ENCODE measurements around the gene PLEKHA7.
A peak's percentile ranks its signal among the peaks of the same experiment; 100 is the strongest.
"Not testable (repeated sequence)": the region's sequence is repeated elsewhere in the genome, so short reads cannot be mapped to it uniquely, and the experiment has no call there.

The PLEKHA7 gene

GRCh38 chr11:16942342-16942741 lies 71.9 kb downstream of the PLEKHA7 start:
- no peak for DNase-seq (ENCODE audit: low spot score)

- DNase-seq (ENCODE audit: low spot score): no peak
These were observed 72.3 kb downstream of the PLEKHA7 start for GRCh38 chr11:16941935-16942334.

- no peak for DNase-seq (ENCODE audit: low spot score)
These were observed 76.2 kb downstream of the PLEKHA7 start for GRCh38 chr11:16938061-16938460.

DNA sequence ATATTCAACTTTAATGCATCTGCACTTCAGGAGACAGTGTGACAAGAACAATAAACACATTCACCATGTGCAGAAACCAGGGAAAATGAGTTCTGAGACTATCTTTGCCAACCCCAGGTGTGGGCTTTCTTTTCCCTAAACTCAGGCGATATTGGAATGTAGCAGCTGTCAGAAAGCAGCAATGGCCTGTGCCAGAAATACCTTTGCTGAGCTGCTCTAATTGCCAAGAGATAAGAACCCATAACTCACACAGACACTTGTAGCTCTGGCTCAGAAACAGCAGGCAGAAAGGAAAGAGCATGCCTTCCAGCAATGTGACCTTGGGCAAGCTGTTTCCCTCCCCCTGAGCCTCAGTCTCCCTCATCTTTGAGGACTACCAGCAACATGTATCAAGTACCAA lies 77.6 kb downstream of the PLEKHA7 start:
- no peak for DNase-seq (ENCODE audit: low spot score)

DNA sequence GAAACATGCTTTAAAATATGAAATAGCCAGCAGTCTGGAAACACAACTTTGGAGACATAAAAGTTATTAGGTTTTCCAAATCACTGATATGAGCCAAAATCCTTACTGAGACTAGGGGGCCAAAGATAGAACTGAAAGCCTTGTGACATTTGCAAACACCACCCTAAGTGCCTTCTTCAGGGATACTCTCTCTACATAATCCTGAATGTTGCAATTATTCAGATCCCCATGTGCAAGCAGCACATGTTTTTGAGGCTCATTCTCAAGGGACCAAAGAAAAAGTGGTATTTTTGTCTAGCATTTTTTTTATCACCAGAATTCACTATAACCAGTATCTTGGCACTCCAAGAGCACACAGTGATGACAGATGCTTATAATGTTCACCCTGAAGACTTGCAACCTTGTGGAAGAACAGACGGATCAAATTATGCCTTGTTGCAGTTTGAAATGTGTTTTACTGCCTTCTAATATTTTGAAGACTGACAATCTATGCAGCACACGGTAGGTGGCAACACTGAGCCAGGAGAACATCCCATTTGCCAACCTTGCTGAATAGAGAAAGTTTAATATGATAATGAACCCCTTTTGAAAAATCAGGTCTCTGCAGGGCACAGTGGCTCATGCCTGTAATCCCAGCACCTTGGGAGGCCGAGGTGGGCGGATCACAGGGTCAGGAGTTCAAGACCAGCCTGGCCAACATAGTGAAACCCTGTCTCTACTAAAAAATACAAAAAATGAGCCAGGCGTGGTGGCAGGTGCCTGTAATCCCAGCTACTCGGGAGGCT lies 78.5 kb downstream of the PLEKHA7 start:
- DNase-seq (ENCODE audit: low spot score): peak; percentile 53

DNA sequence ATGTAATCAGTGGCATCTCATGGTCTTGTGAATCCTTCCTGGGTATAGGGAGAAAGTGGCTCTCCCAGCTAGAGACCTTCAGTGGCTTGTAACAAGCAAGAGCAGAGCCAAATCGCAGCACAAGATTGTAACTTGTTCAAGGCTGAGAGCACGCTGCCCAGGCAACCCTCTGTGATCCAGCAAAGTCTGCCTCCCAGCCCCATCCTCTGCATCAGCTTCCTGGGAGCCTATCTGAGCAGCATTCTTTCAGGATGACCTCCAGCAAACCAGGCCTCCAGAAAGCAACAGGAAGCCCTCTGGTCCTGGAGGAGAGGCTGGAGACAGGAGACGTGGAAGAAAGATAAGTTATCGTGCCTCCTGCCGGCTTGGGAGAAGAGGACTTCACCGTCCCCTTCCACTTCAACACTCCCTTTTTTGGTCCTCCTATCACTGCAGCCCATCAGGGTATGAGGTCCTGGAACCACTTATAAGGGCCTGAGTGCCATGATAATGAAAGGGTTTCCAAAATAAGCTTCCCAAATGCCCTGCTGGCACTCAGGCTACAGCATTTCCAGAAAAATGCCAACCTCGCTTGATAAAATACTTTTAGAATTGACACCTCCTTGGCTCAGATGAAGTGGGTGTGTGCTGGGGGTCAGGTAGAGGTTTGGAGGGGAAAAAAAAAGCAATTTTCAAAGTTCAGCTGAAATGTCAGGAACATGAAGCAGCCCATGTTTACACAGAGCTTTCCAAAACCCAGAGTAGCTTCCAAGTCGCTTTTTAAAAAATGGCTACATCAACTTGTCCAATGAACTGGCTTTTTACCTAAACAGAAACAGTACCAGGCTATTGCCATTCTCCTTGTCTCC lies 80.2 kb downstream of the PLEKHA7 start:
- DNase-seq (ENCODE audit: low spot score): no peak

DNA sequence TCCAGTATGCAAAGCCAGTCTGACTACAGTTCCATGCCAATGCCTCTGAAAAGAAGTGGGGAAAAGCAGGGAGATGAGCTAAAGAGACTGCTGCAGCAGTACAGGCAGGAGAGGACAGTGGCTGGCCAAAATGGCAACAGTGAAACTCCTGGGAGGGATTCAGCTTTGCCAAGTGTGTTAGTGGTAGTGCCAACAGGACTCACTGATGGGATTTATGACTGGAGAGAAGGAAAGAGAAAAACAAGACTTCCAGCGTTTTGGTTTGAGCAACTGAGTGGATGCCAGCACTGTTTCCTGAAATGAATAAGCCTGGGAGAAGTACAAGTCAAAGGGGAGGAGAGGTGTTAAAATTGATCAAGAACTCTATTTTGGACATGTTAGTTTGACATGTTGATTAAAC lies 80.9 kb downstream of the PLEKHA7 start:
- no peak for DNase-seq (ENCODE audit: low spot score)

- no peak for DNase-seq (ENCODE audit: low spot score)
These were observed 86.2 kb downstream of the PLEKHA7 start for GRCh38 chr11:16928044-16928443.

GRCh38 chr11:16926883-16927626 lies 87.2 kb downstream of the PLEKHA7 start:
- DNase-seq (ENCODE audit: low spot score): no peak

DNA sequence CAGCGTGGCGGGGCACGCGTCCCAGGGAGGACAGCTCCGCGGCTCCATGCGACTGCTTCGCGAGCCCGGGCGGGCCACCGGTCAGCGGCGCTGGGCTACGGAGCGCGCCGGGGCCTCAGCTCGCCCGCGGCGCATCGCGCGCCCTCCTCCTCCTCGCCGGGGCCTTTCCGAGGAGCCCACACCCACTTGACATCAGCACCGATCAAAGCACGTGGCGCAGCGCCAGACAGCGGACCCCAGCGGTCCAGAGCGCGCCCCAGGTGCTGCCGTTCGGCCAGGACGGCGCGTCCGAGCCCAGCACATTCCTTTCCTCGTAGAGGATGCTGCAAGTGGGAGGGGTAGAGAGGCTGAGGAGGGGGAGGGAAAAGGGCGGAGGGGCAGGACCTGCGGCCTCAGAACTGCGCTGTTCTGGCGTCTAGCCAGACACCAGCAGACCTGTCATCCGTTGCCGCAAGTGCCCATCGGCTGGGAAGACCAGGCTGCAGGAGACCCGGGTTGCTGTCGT lies 88.6 kb downstream of the PLEKHA7 start:
- DNase-seq (ENCODE audit: low spot score): peak; percentile 82

DNA sequence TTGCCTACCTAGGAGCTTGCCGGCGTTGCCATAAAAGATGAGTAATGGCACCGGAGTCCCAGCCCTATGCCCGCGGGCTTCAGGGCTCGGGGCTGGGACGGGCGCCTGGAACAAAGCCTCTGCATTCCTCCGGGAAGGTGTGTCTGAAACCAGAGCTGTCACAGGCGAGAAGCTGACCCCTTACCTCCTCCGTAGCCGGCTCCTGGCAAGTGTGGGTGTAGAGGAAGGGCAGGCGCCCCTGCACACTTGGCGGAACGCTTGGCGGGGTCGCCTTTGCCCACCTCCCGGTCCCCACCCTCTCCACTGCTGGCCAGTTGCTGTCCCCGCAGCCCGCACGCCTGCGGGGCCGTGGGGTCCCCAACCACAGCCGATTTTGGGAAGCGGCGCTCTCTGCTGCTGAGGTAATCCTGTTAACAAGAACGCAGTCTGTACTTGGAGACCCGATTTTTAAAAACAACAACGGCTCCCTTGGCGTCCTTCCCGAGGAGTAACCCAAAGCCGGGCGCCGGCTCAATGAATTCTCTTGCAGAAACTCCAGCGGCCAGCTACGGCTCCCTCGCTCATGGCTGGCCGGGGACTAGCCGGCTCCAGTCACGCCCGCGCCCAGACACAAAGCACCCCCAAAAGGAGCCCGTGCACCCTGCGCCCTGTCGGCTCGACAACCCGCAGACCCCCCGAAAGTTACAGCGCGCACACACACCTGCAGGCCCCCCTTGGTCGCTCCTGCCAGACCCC lies 89.2 kb downstream of the PLEKHA7 start:
- DNase-seq (ENCODE audit: low spot score): peak; percentile 91

DNA sequence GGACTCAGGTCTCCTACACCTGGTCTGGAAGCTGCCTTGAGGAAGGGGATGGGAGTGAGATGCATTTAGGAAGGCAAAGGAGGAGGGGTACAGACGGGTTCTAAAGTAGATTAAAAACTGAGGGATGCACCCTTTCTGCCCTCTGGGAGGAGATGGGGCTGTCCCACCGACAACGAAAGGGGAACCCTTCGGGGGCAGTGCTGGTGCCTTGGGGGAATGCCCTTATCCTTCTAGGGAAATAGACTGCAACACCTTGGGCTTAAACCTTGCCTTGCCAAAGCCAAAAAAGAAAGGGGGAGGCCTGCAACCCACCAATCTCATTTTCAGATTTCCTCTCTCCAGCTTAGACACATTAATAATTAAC lies 89.8 kb downstream of the PLEKHA7 start:
- DNase-seq (ENCODE audit: low spot score): no peak

DNA sequence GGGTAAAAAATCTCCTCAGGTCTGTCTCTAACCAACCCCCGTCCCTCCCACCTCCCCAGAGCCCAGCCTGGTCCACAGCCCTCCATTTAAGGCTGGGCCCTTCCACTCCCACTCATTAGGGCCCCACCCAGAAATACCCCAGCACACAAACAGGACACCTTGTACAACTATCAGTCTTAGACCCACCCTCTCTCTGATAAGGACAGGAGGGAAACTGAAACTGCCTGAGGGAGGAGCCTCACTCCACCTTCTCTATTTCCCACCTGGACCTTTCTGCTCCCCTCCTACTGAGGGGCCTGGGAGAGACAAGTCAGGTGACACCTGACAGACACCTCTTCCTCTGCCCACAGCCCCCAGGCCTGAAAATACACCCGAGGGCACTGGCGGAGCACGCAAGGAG lies 90.2 kb downstream of the PLEKHA7 start:
- no peak for DNase-seq (ENCODE audit: low spot score)

- no peak for DNase-seq (ENCODE audit: low spot score)
These were observed 92.5 kb downstream of the PLEKHA7 start for GRCh38 chr11:16921668-16922067.

DNA sequence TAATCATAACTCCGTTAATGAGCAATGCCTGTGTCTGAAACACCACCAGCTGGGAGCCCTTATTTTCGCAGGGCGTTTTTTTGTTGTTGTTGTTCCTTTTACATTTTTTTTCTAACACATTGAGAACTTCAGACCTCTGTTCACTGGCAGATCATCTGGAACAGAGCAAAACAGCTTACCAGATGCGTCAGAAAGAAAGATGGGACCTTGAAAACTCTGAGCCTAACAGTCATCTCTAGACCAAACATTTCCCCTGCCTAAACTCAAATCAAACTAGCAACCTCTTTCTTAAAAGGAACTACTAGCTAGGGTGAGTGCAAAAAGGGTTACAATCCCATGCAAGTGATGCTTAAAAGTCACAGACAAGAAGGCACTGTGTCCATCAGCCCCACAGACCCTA lies 93.2 kb downstream of the PLEKHA7 start:
- no peak for DNase-seq (ENCODE audit: low spot score)

DNA sequence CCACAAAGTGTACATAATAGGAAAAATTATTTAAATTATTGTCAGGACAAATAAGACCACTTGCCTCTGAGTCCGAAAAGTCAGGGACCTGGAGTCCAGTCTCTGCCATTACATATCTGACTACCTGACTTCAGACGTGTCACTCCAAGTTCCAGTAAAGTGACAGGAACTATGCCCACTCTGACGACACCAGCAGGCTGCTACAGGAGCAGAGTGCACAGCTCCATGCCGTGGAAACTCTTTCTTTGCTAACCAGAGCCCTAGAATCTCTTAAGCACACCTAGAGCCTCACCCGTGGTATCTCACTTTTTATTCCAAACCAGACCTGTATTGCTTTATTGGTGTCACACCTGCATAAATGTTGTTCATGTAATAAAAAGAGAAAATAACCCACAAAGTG lies 93.7 kb downstream of the PLEKHA7 start:
- DNase-seq (ENCODE audit: low spot score): no peak

DNA sequence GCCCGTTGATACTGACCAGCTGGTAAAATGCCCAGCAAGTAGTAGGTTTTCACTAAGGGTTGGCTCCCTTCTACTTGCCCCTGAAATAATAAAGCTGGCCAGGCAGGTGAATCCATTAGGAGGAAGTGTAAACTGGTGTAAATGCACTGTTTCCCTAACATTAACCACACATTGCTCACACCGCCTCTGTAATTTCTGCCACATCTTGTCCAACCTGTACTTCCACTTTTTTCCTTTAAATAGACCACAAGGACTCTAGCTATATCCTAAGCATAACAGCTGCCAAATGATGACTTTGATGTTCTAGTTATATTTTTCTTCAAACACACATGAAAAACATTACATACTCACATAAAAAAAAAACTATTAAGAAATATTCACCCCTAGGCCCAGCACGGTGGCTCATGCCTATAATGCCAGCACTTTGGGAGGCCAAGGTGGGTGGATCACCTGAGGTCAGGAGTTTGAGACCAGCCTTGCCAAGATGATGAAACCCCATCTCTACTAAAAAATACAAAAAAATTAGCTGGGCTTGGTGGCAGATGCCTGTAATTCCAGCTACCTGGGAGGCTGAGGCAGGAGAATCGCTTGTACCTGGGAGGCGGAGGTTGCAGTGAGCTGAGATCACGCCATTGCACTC lies 95.6 kb downstream of the PLEKHA7 start:
- DNase-seq (ENCODE audit: low spot score): not testable (repeated sequence)

- DNase-seq (ENCODE audit: low spot score): no peak
These were observed 96.3 kb downstream of the PLEKHA7 start for GRCh38 chr11:16917941-16918340.

GRCh38 chr11:16912692-16913111 lies 101.5 kb downstream of the PLEKHA7 start:
- peak; percentile 50 for DNase-seq (ENCODE audit: low spot score)

- DNase-seq (ENCODE audit: low spot score): no peak
These were observed 102.6 kb downstream of the PLEKHA7 start for GRCh38 chr11:16911658-16912057.

GRCh38 chr11:16911186-16911585 lies 103.0 kb downstream of the PLEKHA7 start:
- no peak for DNase-seq (ENCODE audit: low spot score)

Data from iPS-NIHi11 (cell line).